Muscle of arm (tissue), 14 donors: Measurements from ENCODE around the gene GOLGA6L26. TPM values are rescaled to one million over a fixed set of nuclear protein-coding genes. Genes with fewer than 3 reads are reported as not detected.
"Not testable (repeated sequence)": the region's sequence is repeated elsewhere in the genome, so short reads cannot be mapped to it uniquely, and the experiment has no call there.

Source experiments
- DNase-seq: peaks from one replicate; pipeline ENCODE4 v3.0.0-alpha.2; 2013
- long read RNA-seq, 11 donors: transcript quantifications; one replicate each; lab custom pipeline, GENCODE V29; 2026
- polyA plus RNA-seq, 12 donors: library from polyadenylated mRNA; unstranded; fragments of 120-200 nt; gene quantifications; one replicate each; pipeline ENCODE4 v1.2.1, GENCODE V29; 2013; ENCODE audit not compliant: insufficient read length in 12 of 12

GOLGA6L26 gene
- not detected for polyA plus RNA-seq
- long read RNA-seq, donor 1: 0 reads
- long read RNA-seq, donor 2: 0 reads
- long read RNA-seq, donor 3: 0 reads
- long read RNA-seq, donor 4: 0 reads
- long read RNA-seq, donor 5: 0 reads
- long read RNA-seq, donor 6: 0 reads
- long read RNA-seq, donor 7: 0 reads
- long read RNA-seq, donor 8: 0 reads
- long read RNA-seq, donor 9: 0 reads
- long read RNA-seq, donor 10: 0 reads
- long read RNA-seq, donor 11: 0 reads

- not testable (repeated sequence) for DNase-seq
Measured at GRCh38 chr15:23334096-23334495, at the start of gene GOLGA6L26. GOLGA6L26 (minus strand) TSS chr15:23334196; CDS start chr15:23334135, 61 bp downstream.

- DNase-seq: not testable (repeated sequence)
Measured at GRCh38 chr15:23381192-23381591, 47.2 kb upstream of the GOLGA6L26 start.

GRCh38 chr15:23380700-23381099 lies 46.7 kb upstream of the GOLGA6L26 start:
- not testable (repeated sequence) for DNase-seq

- DNase-seq: not testable (repeated sequence)
Measured at GRCh38 chr15:23378946-23379345, 45.0 kb upstream of the GOLGA6L26 start.

GRCh38 chr15:23374226-23374625 lies 40.2 kb upstream of the GOLGA6L26 start:
- DNase-seq: not testable (repeated sequence)

GRCh38 chr15:23372891-23373600 lies 39.0 kb upstream of the GOLGA6L26 start:
- DNase-seq: not testable (repeated sequence)

GRCh38 chr15:23372284-23372683 lies 38.3 kb upstream of the GOLGA6L26 start:
- no peak for DNase-seq

GRCh38 chr15:23371868-23372267 lies 37.9 kb upstream of the GOLGA6L26 start:
- not testable (repeated sequence) for DNase-seq

- DNase-seq: not testable (repeated sequence)
Measured at GRCh38 chr15:23371134-23371533, 37.1 kb upstream of the GOLGA6L26 start.

- no peak for DNase-seq
Measured at GRCh38 chr15:23370578-23370977, 36.6 kb upstream of the GOLGA6L26 start.

- not testable (repeated sequence) for DNase-seq
Measured at GRCh38 chr15:23364261-23364660, 30.3 kb upstream of the GOLGA6L26 start.

GRCh38 chr15:23362622-23363021 lies 28.6 kb upstream of the GOLGA6L26 start:
- DNase-seq: not testable (repeated sequence)

GRCh38 chr15:23354448-23354847 lies 20.5 kb upstream of the GOLGA6L26 start, which contains the start of gene GOLGA8S:
GOLGA8S (plus strand) TSS chr15:23354748; CDS start chr15:23354810, 62 bp downstream.
- not testable (repeated sequence) for DNase-seq

- not testable (repeated sequence) for DNase-seq
Measured at GRCh38 chr15:23311233-23311632, 22.8 kb downstream of the GOLGA6L26 start.

GRCh38 chr15:23305921-23306320 lies 28.1 kb downstream of the GOLGA6L26 start:
- not testable (repeated sequence) for DNase-seq

- DNase-seq: not testable (repeated sequence)
Measured at GRCh38 chr15:23304805-23305204, 29.2 kb downstream of the GOLGA6L26 start.

- not testable (repeated sequence) for DNase-seq
Measured at GRCh38 chr15:23304267-23304666, 29.7 kb downstream of the GOLGA6L26 start.

GRCh38 chr15:23303654-23304053 lies 30.3 kb downstream of the GOLGA6L26 start:
- not testable (repeated sequence) for DNase-seq

GRCh38 chr15:23303246-23303645 lies 30.8 kb downstream of the GOLGA6L26 start:
- DNase-seq: not testable (repeated sequence)
